HepG2 (cell line): ENCODE measurements around the gene GOLT1A. TPM values are rescaled to one million over a fixed set of nuclear protein-coding genes. Genes with fewer than 3 reads are reported as not detected.

ENCODE experiments used
- CBFB ChIP-seq: sonication (generic); formaldehyde crosslinking; IDR thresholded peaks from 2 replicates; pipeline ENCODE4 v1.4.0; 2020; ENCODE audit warnings: missing genetic modification reagents
- DZIP1 ChIP-seq: sonication (generic); formaldehyde crosslinking; IDR thresholded peaks from 2 replicates; pipeline ENCODE4 v1.5.0; 2020; ENCODE audit warnings: mild to moderate bottlenecking, missing genetic modification reagents
- ELF4 ChIP-seq: sonication (generic); formaldehyde crosslinking; IDR thresholded peaks from 2 replicates; pipeline ENCODE4 v1.5.0; 2020; ENCODE audit warnings: missing genetic modification reagents, mild to moderate bottlenecking, moderate library complexity, borderline replicate concordance
- ETV6 ChIP-seq: sonication (generic); formaldehyde crosslinking; conservative IDR thresholded peaks from 2 replicates; pipeline ENCODE4 v1.4.0; 2020; ENCODE audit warnings: missing genetic modification reagents
- FIP1L1 ChIP-seq: fragments of 200-400 bp; formaldehyde crosslinking; IDR thresholded peaks from 2 replicates; pipeline ENCODE4 v1.6.1; 2018; ENCODE audit warnings: low read depth, mild to moderate bottlenecking, low read length, moderate library complexity, borderline replicate concordance; ENCODE audit not compliant: insufficient read depth
- HBP1 ChIP-seq: IDR thresholded peaks from 2 replicates; pipeline ENCODE4 v1.6.1; 2016; ENCODE audit warnings: low read depth, control low read depth
- KAT7 ChIP-seq: IDR thresholded peaks from 2 replicates; pipeline ENCODE4 v1.6.1; 2018; ENCODE audit warnings: borderline replicate concordance, missing compliant biosample characterization
- KLF6 ChIP-seq: IDR thresholded peaks from 2 replicates; pipeline ENCODE4 v1.8.0; 2016; ENCODE audit warnings: missing biosample characterization, missing genetic modification reagents
- MXD1 ChIP-seq: sonication (generic); formaldehyde crosslinking; IDR thresholded peaks from 2 replicates; pipeline ENCODE4 v1.4.0; 2020; ENCODE audit warnings: mild to moderate bottlenecking, missing genetic modification reagents
- NR3C1 ChIP-seq: sonication (generic); formaldehyde crosslinking; IDR thresholded peaks from 2 replicates; pipeline ENCODE4 v1.4.0; 2020; ENCODE audit warnings: missing genetic modification reagents
- PHF20 ChIP-seq: sonication (generic); formaldehyde crosslinking; IDR thresholded peaks from 2 replicates; pipeline ENCODE4 v1.5.0; 2020; ENCODE audit warnings: mild to moderate bottlenecking, missing genetic modification reagents
- RAD21 ChIP-seq: fragments of 450-650 bp; formaldehyde crosslinking; IDR thresholded peaks from 2 replicates; pipeline ENCODE4 v1.5.0; 2020; ENCODE audit warnings: mild to moderate bottlenecking
- REPIN1 ChIP-seq: sonication (generic); formaldehyde crosslinking; IDR thresholded peaks from 2 replicates; pipeline ENCODE4 v1.8.0; 2022; ENCODE audit warnings: missing genetic modification reagents, low read depth, mild to moderate bottlenecking, borderline replicate concordance
- STAG1 ChIP-seq: sonication (generic); formaldehyde crosslinking; IDR thresholded peaks from 2 replicates; pipeline ENCODE4 v1.4.0; 2020; ENCODE audit warnings: missing genetic modification reagents
- TOE1 ChIP-seq: sonication (generic); formaldehyde crosslinking; IDR thresholded peaks from 2 replicates; pipeline ENCODE4 v1.4.0; 2020; ENCODE audit warnings: mild to moderate bottlenecking, missing genetic modification reagents
- U2AF2 ChIP-seq: fragments of 200-400 bp; formaldehyde crosslinking; IDR thresholded peaks from 2 replicates; pipeline ENCODE4 v1.6.1; 2017; ENCODE audit warnings: low read depth, mild to moderate bottlenecking, low read length
- ZFY ChIP-seq: sonication (generic); formaldehyde crosslinking; IDR thresholded peaks from 2 replicates; pipeline ENCODE4 v1.4.0; 2020; ENCODE audit warnings: missing genetic modification reagents
- ZNF20 ChIP-seq: sonication (generic); formaldehyde crosslinking; IDR thresholded peaks from 2 replicates; pipeline ENCODE4 v1.4.0; 2020; ENCODE audit warnings: mild to moderate bottlenecking, moderate library complexity, missing genetic modification reagents
- ZNF317 ChIP-seq: sonication (generic); formaldehyde crosslinking; IDR thresholded peaks from 2 replicates; pipeline ENCODE4 v1.5.0; 2020; ENCODE audit warnings: mild to moderate bottlenecking, missing genetic modification reagents
- ZNF709 ChIP-seq: sonication (generic); formaldehyde crosslinking; IDR thresholded peaks from 2 replicates; pipeline ENCODE4 v1.5.0; 2020; ENCODE audit warnings: mild to moderate bottlenecking, missing genetic modification reagents
- ZNF768 ChIP-seq: sonication (generic); formaldehyde crosslinking; IDR thresholded peaks from 2 replicates; pipeline ENCODE4 v1.4.0; 2020; ENCODE audit warnings: missing genetic modification reagents
- polyA plus RNA-seq, 8 experiments: library from polyadenylated mRNA; depleted of rRNA in 3 of 8; stranded (reverse) in 7 of 8; unstranded in 1 of 8; fragments of >200 nt; fragmentation: Illumina TruSeq in 4 of 8; extraction: Trizol in 4 of 8; gene quantifications; 2 replicates each; pipeline versions ENCODE4 v1.2.1 to v1.2.3, GENCODE V29; 2011 to 2016; ENCODE audit warnings: low read depth in 4 of 8, missing spikeins in 1 of 8, mixed read lengths in 1 of 8; ENCODE audit not compliant: insufficient read depth in 1 of 8
- total RNA-seq, 5 experiments: library from RNA; depleted of rRNA; stranded (reverse); fragments of >200 nt; fragmentation: Illumina TruSeq; extraction: Trizol; gene quantifications; 2 replicates each; pipeline ENCODE4 v1.2.3, GENCODE V29; 2016; ENCODE audit warnings: low read depth in 1 of 5
- TF ChIP-seq, protein P1 (sequence below): sonication (generic); formaldehyde crosslinking; IDR thresholded peaks from 2 replicates; pipeline ENCODE4 v1.4.0; 2020; ENCODE audit warnings: low read depth, mild to moderate bottlenecking, missing genetic modification reagents
- TF ChIP-seq, protein P2 (sequence below): sonication (generic); formaldehyde crosslinking; IDR thresholded peaks from 2 replicates; pipeline ENCODE4 v1.4.0; 2020; ENCODE audit warnings: missing genetic modification reagents

The GOLT1A gene
- total and polyA plus RNA-seq, 2 of the 13 experiments (the other 11 are each of a cell fraction or from before 2014, with no cell fraction given), result 25.8 to 28.0 TPM

- TF ChIP-seq STAG1, result peak; percentile 88
- no peak for TF ChIP-seq DZIP1
- TF ChIP-seq MXD1 (CRISPR knock-in tag), result 0 out of 2 replicates have a peak, but pooled peaks have one; percentile 34
- TF ChIP-seq, protein P1, sequence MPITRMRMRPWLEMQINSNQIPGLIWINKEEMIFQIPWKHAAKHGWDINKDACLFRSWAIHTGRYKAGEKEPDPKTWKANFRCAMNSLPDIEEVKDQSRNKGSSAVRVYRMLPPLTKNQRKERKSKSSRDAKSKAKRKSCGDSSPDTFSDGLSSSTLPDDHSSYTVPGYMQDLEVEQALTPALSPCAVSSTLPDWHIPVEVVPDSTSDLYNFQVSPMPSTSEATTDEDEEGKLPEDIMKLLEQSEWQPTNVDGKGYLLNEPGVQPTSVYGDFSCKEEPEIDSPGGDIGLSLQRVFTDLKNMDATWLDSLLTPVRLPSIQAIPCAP (CRISPR knock-in tag), result no peak
- TF ChIP-seq ZNF768 (CRISPR knock-in tag), result peak; percentile 16; the same call in 1 of the 2 replicates
- TF ChIP-seq ZNF20, result no peak
- no peak for TF ChIP-seq FIP1L1
- no peak for TF ChIP-seq U2AF2
- TF ChIP-seq, protein P2, sequence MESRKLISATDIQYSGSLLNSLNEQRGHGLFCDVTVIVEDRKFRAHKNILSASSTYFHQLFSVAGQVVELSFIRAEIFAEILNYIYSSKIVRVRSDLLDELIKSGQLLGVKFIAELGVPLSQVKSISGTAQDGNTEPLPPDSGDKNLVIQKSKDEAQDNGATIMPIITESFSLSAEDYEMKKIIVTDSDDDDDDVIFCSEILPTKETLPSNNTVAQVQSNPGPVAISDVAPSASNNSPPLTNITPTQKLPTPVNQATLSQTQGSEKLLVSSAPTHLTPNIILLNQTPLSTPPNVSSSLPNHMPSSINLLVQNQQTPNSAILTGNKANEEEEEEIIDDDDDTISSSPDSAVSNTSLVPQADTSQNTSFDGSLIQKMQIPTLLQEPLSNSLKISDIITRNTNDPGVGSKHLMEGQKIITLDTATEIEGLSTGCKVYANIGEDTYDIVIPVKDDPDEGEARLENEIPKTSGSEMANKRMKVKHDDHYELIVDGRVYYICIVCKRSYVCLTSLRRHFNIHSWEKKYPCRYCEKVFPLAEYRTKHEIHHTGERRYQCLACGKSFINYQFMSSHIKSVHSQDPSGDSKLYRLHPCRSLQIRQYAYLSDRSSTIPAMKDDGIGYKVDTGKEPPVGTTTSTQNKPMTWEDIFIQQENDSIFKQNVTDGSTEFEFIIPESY (CRISPR knock-in tag), result peak; percentile 86
- TF ChIP-seq KAT7 (CRISPR knock-in tag), result no peak
- no peak for TF ChIP-seq KLF6 (CRISPR knock-in tag)
- no peak for TF ChIP-seq NR3C1 (CRISPR knock-in tag)
- no peak for TF ChIP-seq PHF20 (CRISPR knock-in tag)
- no peak for TF ChIP-seq TOE1
- no peak for TF ChIP-seq ETV6 (CRISPR knock-in tag)
- no peak for TF ChIP-seq ELF4 (CRISPR knock-in tag)
- peak; percentile 72 for TF ChIP-seq REPIN1 (CRISPR knock-in tag)
- TF ChIP-seq ZNF709 (CRISPR knock-in tag), result no peak
- no peak for TF ChIP-seq HBP1 (CRISPR knock-in tag)
- TF ChIP-seq RAD21, result peak; percentile 83
- peak; percentile 32; the same call in 1 of the 2 replicates for TF ChIP-seq ZFY (CRISPR knock-in tag)
- TF ChIP-seq CBFB, result no peak
- 0 out of 2 replicates have a peak, but pooled peaks have one; percentile 33 for TF ChIP-seq ZNF317 (CRISPR knock-in tag)
Measured at GRCh38 chr1:204258213-204259115, 44.7 kb upstream of the GOLT1A start (continued).
